WTC11 (cell line): ENCODE measurements around the gene CPO. TPM values are rescaled to one million over a fixed set of nuclear protein-coding genes. Genes with fewer than 3 reads are reported as not detected.

Experiments
- ATAC-seq: fragments of 200-7000 bp; cut with Tn5 transposase; 2 replicates; pipeline ENCODE4 v1.10.0; 2021; ENCODE audit warnings: mild to moderate bottlenecking, moderate library complexity
- CTCF ChIA-PET: fragments of 300-600 bp; sonication (Branson Sonifier 250); formaldehyde crosslinking; loops from one replicate; lab custom pipeline; 2021; ENCODE audit warnings: antibody characterized with exemption; lab: Charles Lee
- POLR2A ChIA-PET: fragments of 350-600 bp; sonication (Branson Sonifier 250); formaldehyde crosslinking; loops from one replicate; lab custom pipeline; 2021; ENCODE audit warnings: antibody characterized with exemption; lab: Charles Lee
- DNase-seq: peaks from one replicate; pipeline ENCODE4 v3.0.0; 2021; ENCODE audit warnings: low spot score
- H3K27ac Mint-ChIP-seq: 2 replicates; pipeline ENCODE4 v1.8.0; 2021; ENCODE audit warnings: mixed read lengths
- H3K27me3 Mint-ChIP-seq: 2 replicates; pipeline ENCODE4 v1.8.0; 2021; ENCODE audit warnings: low read depth, mild to moderate bottlenecking, moderate library complexity, mixed read lengths
- H3K36me3 Mint-ChIP-seq: 2 replicates; pipeline ENCODE4 v1.8.0; 2021; ENCODE audit warnings: mixed read lengths
- H3K4me1 Mint-ChIP-seq: 2 replicates; pipeline ENCODE4 v1.8.0; 2022; ENCODE audit warnings: mixed read lengths
- H3K4me3 Mint-ChIP-seq: 2 replicates; pipeline ENCODE4 v1.8.0; 2021; ENCODE audit warnings: mild to moderate bottlenecking, moderate library complexity, mixed read lengths
- H3K9me3 Mint-ChIP-seq: 2 replicates; pipeline ENCODE4 v1.8.0; 2021; ENCODE audit warnings: mixed read lengths
- AR ChIP-seq: fragments of 250-450 bp; sonication (Bioruptor Pico); IDR thresholded peaks from 2 replicates; pipeline ENCODE4 v1.9.0; 2021; ENCODE audit warnings: mild to moderate bottlenecking
- ATF2 ChIP-seq: sonication (generic); formaldehyde crosslinking; IDR thresholded peaks from 2 replicates; pipeline ENCODE4 v1.8.1; 2022; ENCODE audit warnings: low read depth, missing genetic modification reagents, borderline replicate concordance
- CBFB ChIP-seq: sonication (generic); formaldehyde crosslinking; IDR thresholded peaks from 2 replicates; pipeline ENCODE4 v1.8.1; 2022; ENCODE audit warnings: mild to moderate bottlenecking, low read depth, missing genetic modification reagents
- CREM ChIP-seq: sonication (generic); formaldehyde crosslinking; IDR thresholded peaks from 2 replicates; pipeline ENCODE4 v1.8.1; 2022; ENCODE audit warnings: mild to moderate bottlenecking, missing genetic modification reagents, moderate library complexity
- ELF4 ChIP-seq: sonication (generic); formaldehyde crosslinking; IDR thresholded peaks from 2 replicates; pipeline ENCODE4 v1.8.1; 2022; ENCODE audit warnings: low read depth, mild to moderate bottlenecking, moderate library complexity, missing genetic modification reagents
- ETV6 ChIP-seq: sonication (generic); formaldehyde crosslinking; IDR thresholded peaks from 2 replicates; pipeline ENCODE4 v1.8.1; 2022; ENCODE audit warnings: mild to moderate bottlenecking, missing genetic modification reagents
- FOXP1 ChIP-seq: sonication (generic); formaldehyde crosslinking; IDR thresholded peaks from 2 replicates; pipeline ENCODE4 v1.8.0; 2022; ENCODE audit warnings: missing genetic modification reagents, mild to moderate bottlenecking, moderate library complexity, borderline replicate concordance
- HMGA2 ChIP-seq: fragments of 250-450 bp; sonication (Bioruptor Pico); IDR thresholded peaks from 2 replicates; pipeline ENCODE4 v1.4.0; 2021; ENCODE audit warnings: mild to moderate bottlenecking, moderate library complexity
- HMGXB4 ChIP-seq: sonication (generic); formaldehyde crosslinking; IDR thresholded peaks from 2 replicates; pipeline ENCODE4 v1.8.1; 2023; ENCODE audit warnings: mild to moderate bottlenecking, moderate library complexity, missing genetic modification reagents
- IRF2 ChIP-seq: sonication (generic); formaldehyde crosslinking; IDR thresholded peaks from 2 replicates; pipeline ENCODE4 v1.8.0; 2022; ENCODE audit warnings: low read depth, missing genetic modification reagents, borderline replicate concordance
- JAZF1 ChIP-seq: fragments of 250-450 bp; sonication (Bioruptor Pico); IDR thresholded peaks from 2 replicates; pipeline ENCODE4 v1.9.0; 2021; ENCODE audit warnings: moderate library complexity, mild to moderate bottlenecking, inconsistent platforms
- MXD4 ChIP-seq: fragments of 250-450 bp; sonication (Bioruptor Pico); IDR thresholded peaks from 2 replicates; pipeline ENCODE4 v1.8.0; 2021; ENCODE audit warnings: mild to moderate bottlenecking, moderate library complexity, borderline replicate concordance
- NFE2L1 ChIP-seq: sonication (generic); formaldehyde crosslinking; IDR thresholded peaks from 2 replicates; pipeline ENCODE4 v1.8.1; 2023; ENCODE audit warnings: missing genetic modification reagents
- PRDM15 ChIP-seq: sonication (generic); formaldehyde crosslinking; IDR thresholded peaks from 2 replicates; pipeline ENCODE4 v1.8.0; 2022; ENCODE audit warnings: missing genetic modification reagents
- TEAD1 ChIP-seq: sonication (generic); formaldehyde crosslinking; IDR thresholded peaks from 2 replicates; pipeline ENCODE4 v1.8.0; 2022; ENCODE audit warnings: mild to moderate bottlenecking, missing genetic modification reagents
- TEAD4 ChIP-seq: sonication (generic); formaldehyde crosslinking; IDR thresholded peaks from 2 replicates; pipeline ENCODE4 v1.8.0; 2022; ENCODE audit warnings: mild to moderate bottlenecking, missing genetic modification reagents
- TP53 ChIP-seq: sonication (generic); formaldehyde crosslinking; IDR thresholded peaks from 2 replicates; pipeline ENCODE4 v1.8.1; 2023; ENCODE audit warnings: mild to moderate bottlenecking, missing genetic modification reagents
- ZNF317 ChIP-seq: sonication (generic); formaldehyde crosslinking; IDR thresholded peaks from 2 replicates; pipeline ENCODE4 v1.8.1; 2023; ENCODE audit warnings: low read depth, mild to moderate bottlenecking, moderate library complexity, missing genetic modification reagents, borderline replicate concordance
- ZNF425 ChIP-seq: fragments of 250-450 bp; sonication (Bioruptor Pico); conservative IDR thresholded peaks from 2 replicates; pipeline ENCODE4 v1.9.0; 2021; ENCODE audit warnings: mild to moderate bottlenecking
- total RNA-seq: library from RNA; stranded (reverse); gene quantifications from 3 replicates; pipeline ENCODE4 v1.2.3, GENCODE V29; 2021

The CPO gene
- total RNA-seq, 1 experiment from 2014 or later, result 1.2 TPM

GRCh38 chr2:206996556-206997065, 57.3 kb downstream of the CPO start (continued):
- TF ChIP-seq HMGA2 (no peak), PRDM15 (CRISPR knock-in tag) (no peak)

GRCh38 chr2:207008105-207008990, 69.0 kb downstream of the CPO start:
- H3K27me3 Mint-ChIP-seq, result no peaks in the 10 kb centered on the region
- H3K27ac Mint-ChIP-seq, result peak overlapping the region; percentile 88
- H3K9me3 Mint-ChIP-seq, result peaks cover 22% of the 10 kb centered on the region
- ChIA-PET POLR2A (interaction anchor here (1.3 kb wide), 2 partner anchors 158 to 159 kb away, joined by 3 to 6 read pairs; partner anchors contain the start of gene KLF7), CTCF (interaction anchor here (0.9 to 4.3 kb wide), 2 partner anchors 157 to 208 kb away, joined by 3 to 10 read pairs; partner anchors contain the start of gene KLF7)
- H3K4me3 Mint-ChIP-seq, result no peak overlapping the region
- H3K36me3 Mint-ChIP-seq, result peaks cover 15% of the 10 kb centered on the region
- DNase-seq (peak; percentile 29), ATAC-seq (peak; percentile 96)
- peaks cover 40% of the 10 kb centered on the region for H3K4me1 Mint-ChIP-seq
- TF ChIP-seq ZNF317 (no peak), ATF2 (CRISPR knock-in tag) (no peak), ELF4 (CRISPR knock-in tag) (no peak), AR (CRISPR knock-in tag) (no peak), CREM (CRISPR knock-in tag) (no peak), MXD4 (CRISPR knock-in tag) (no peak), ZNF425 (CRISPR knock-in tag) (no peak), IRF2 (CRISPR knock-in tag) (no peak), FOXP1 (CRISPR knock-in tag) (no peak), JAZF1 (CRISPR knock-in tag) (no peak), TEAD1 (CRISPR knock-in tag) (peak; percentile 90; the same call in 1 of the 2 replicates), ETV6 (CRISPR knock-in tag) (peak; percentile 31; the same call in 1 of the 2 replicates), NFE2L1 (CRISPR knock-in tag) (no peak), HMGXB4 (no peak), TP53 (CRISPR knock-in tag) (no peak), CBFB (no peak), TEAD4 (peak; percentile 89)
